Endometrial microvascular endothelial cells (primary cell): ENCODE data around the gene EIF2A. TPM values are rescaled to one million over a fixed set of nuclear protein-coding genes. Genes with fewer than 3 reads are reported as not detected.
"Not testable (repeated sequence)": the region's sequence is repeated elsewhere in the genome, so short reads cannot be mapped to it uniquely, and the experiment has no call there.

ENCODE experiments used
- in situ Hi-C: cut with HindIII; loops from 2 replicates; pipeline ENCODE4 v1.10.0; 2017; ENCODE audit warnings: low sequenced_read_pairs, low pct_unique_long_range_greater_than_20kb; ENCODE audit errors: inconsistent ontology term
- total RNA-seq: library from RNA; depleted of rRNA; stranded (reverse); fragments of >200 nt; gene quantifications from one replicate; pipeline ENCODE4 v1.2.3, GENCODE V29; 2015; ENCODE audit errors: inconsistent ontology term

The EIF2A gene
- 99.7 TPM for total RNA-seq

DNA sequence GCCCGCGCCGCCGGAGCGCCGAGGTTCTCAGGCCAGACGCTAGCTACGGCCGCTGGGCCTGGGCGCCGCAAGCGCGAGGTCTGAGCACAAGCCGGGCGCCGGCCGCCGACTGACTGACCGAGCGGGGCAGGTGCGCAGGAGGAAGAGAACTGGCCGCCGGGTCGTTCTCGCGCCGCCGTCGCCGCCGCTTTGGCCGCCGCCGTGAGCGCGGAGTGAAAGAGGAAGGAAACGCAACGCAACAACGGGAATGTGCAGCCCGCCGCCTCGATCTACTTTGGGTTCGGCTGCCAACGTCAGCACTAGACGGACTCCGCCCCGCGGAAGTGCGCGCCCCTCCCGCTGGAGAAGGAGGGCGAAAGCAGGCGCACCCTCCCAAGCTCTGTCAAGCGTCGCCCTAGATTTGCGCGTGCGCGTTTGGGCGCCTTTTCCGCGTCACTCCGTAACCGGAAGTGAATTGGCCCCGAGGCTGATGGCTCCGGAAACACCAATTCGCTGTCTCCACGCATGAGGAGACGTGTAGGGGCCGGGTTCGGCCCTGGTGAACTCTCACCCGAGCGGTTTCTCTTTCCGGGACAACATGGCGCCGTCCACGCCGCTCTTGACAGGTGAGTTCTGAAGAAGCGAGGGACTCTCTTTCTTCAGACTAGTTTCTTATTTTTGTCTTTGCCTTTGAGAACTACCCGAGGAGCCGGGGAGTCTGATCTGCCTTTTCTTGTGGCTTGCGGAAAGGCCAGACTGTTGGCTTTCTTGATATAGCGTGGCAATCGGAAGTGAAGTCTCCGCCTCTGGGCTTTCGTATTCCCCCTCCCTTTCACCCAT, at the start of gene EIF2A, which contains the start of gene SERP1:
EIF2A (plus strand) TSS at position 562 of the 819 bp plus-strand sequence; CDS start at position 578, 16 bp downstream.
SERP1 (minus strand) TSS at position 271 of the 819 bp plus-strand sequence. CDS start 361 bp downstream, outside the sequence.
- in situ Hi-C loops = no loop called here

DNA sequence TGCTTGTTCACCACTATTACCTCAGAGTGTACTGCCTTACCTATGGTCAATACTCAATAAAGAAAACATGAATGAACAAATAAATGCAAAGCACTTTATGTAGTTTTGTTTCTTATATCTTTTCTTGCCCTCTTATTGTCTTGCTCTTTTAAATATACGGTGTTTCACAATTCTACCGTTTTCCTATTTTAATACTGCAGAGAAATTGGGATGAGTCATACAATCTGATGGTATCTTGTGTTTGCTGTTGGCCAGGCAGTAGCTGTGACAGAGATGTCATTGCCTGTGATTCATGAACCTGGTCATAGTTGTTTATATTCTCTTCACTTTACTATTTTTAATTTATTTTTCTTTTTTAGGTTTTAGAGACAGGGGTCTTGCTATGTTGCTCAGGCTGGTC, 48.6 kb upstream of the EIF2A start:
- in situ Hi-C loops = loop anchor here (25.0 kb wide), 1 partner anchor 261 kb away; no protein-coding TSS in a partner anchor

DNA sequence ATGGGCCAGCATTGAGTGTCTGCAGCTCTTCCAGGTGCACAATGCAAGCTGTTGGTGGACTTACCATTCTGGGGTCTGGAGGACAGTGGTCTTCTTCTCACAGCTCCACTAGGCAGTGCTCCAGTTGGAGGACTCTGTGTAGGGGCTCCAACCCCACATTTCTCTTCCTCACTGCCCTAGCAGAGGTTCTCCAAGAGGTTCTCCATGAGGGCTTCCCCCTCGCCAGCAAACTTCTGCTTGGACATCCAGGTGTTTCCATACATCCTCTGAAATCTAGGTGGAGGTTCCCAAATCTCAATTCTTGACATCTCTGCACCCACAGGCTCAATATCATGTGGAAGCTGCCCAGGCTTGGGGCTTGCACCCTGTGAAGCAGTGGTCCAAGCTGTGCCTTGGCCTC, 45.6 kb upstream of the EIF2A start:
- in situ Hi-C loops = not testable (repeated sequence)

DNA sequence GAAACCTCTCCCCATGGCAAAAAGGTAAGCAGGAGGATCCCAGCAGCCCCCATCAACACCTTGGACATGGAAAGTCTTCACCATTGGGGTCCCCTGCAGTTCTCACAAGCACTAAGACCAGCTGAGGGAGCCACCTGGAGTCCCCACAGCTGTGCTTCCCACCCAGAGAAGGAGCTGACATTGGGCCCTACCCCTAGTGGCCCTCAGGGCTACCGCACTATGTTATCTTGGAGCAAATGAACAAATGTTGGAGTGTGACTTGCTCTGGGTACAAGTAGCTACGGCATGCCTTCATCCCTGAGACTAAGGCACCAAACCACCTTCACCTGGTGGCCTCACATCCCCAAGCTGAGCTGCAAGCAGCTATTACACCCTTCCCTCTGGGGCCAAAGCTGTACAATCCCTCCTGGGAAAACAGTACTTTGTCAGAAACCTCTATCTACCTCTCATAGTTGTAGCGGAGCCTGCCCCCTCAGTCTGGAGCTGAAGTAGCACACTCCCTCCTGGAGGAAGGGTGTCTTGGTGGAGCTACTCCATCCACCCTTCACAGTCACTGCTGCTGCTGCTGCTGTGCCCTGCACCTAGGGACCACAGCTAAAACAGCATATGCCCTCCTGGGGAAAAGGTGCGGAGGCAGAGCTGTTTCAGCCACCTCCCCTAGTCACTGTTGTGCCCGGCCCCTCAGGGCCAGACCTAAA, 43.0 kb upstream of the EIF2A start:
- in situ Hi-C loops = no loop called here

DNA sequence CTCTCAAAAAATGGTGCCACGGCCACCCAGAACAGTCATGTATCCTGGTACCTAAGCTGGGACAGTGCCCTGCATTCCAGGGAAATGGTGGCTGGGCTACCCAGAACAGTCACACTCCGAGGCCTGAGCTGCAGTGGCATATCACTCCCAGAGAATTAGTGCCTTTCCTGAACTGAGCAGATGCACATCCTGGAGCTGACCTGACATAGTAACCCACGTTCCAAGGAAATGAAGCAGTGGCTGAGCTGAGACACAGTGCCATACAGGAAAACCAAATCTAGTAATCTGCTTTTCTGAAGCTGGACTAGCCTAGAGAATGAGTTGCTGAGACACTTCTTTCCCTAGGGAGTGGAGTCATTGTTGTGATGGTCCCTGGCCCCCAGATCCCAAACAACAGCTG, 42.1 kb upstream of the EIF2A start:
- in situ Hi-C loops = no loop called here

DNA sequence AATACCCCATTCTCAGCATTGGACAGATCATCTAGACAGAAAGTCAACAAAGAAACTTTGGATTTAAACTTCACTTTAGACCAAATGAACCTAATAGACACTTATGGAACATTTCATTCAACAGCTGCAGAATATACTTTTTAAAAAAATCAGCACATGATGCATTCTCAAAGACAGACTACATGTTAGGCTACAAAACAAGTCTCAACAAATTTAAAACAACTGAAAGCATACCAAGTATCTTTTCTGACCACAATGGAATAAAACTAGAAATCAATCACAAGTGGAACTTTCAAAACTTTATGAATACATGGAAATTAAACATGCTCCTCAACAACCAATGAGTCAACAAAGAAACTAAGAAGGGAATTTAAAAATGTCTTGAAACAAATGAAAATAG, 38.2 kb upstream of the EIF2A start:
- in situ Hi-C loops = no loop called here

DNA sequence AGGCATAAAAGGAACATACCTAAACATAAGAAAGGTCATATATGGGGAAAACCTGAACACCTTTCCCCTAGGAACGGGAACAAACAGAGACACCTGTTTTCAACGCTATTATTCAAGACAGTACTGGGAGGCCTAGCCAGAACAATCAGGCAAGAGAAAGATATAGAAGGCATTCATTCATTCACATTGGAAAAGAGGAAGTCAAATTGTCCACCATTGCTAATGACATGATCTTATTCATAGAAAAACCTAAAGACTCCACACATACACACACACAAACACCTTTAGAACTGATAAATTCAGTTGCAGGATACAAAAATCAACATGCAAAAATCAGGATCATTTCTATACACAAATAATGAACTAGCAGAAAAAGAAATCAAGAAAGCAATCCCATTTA, 36.8 kb upstream of the EIF2A start:
- in situ Hi-C loops = no loop called here

- in situ Hi-C loops = no loop called here
These were observed 35.3 kb upstream of the EIF2A start for GRCh38 chr3:150511122-150511821.

- in situ Hi-C loops = no loop called here
These were observed 31.4 kb upstream of the EIF2A start for GRCh38 chr3:150515210-150515609.

DNA sequence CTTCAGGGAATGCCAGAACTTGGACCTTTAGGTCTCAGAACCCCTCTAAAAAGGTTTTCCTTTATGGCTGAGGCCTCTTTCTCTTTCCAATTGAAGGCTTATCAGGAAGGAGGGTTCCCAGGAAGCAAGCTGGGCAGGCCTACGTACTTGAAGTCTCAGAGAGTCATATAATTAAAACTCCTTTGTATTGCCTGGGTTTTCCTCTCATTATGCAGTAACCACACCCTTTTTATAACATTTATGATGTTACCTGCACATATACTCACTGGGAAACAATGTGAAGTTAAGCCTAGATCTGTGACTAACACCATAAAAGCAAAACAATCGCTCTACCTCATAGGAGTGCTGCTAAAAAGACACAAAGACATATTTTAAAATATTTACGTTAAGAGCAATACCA, 27.6 kb upstream of the EIF2A start:
- in situ Hi-C loops = no loop called here

DNA sequence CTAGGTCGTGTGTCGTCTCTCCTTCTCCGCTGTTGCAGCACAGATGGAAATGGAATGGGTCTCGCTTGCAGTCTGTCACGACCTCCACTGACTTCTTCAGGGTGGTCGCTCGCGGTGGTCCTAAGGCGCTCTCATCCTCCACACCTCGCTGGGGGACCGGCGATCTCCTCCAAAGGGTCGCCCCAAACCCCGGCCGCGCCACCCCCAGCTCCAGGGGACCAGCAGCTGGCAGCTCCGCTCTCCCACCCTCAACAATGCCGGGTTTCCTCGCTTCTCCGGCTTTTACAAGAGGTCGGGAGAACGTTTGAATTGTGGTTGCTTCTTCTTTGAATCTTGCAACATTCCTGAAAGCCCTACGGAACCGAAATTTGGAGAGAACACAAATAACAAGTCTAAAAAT, 26.2 kb upstream of the EIF2A start:
- in situ Hi-C loops = no loop called here

DNA sequence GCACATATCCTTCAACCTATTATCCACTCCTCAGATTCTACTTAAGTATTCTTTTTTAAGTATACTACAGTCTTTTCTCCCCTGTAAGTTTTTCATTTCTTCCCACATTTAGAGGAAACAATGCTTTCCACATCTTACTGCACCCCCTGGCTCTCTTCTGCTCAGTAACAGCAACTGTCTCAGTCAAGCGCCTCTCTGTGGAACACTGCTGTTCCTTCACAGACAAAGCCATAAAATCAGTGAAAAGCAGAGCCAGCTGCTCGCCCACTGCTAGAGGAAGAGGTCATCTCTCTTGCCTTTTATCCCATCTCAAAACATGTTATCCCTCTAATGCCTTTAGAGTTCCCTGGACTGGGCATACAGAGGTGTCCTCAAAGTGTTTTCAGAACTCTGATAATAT, 25.1 kb upstream of the EIF2A start:
- in situ Hi-C loops = no loop called here

GRCh38 chr3:150523538-150523937, 23.0 kb upstream of the EIF2A start:
- in situ Hi-C loops = no loop called here

DNA sequence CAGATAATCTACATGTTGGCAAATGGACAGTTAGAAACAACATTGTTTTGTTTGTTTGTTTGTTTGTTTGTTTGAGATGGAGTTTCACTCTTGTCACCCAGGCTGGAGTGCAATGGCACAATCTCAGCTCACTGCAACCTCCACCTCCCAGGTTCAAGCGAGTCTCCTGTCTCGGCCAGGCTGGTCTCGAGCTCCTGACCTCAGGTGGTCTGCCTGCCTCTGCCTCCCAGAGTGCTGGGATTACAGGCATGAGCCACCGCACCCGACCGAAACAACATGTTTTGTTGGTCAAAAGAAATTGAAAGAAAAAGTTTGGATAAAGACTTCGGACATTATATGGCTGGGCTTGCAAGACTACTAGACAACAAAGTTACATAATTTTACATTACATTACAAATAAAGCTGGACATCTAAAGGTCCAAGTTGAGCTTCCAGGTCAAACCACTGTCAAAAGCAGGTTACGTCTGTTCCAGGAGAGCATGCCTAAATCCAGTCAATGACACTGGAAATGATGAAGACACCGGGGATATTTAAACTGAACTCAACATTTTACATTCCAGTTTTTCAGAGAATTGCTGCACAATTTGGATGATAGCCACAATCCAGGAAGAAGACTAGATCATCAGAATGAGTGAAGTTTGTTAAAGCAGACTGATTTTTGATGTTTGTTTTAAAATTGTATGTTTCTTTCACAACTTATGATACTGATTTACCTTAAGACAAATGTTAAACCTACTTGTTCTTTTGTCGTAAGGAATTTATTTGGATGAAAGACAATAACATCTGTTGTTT, 18.9 kb upstream of the EIF2A start:
- in situ Hi-C loops = no loop called here

GRCh38 chr3:150528354-150528797, 18.2 kb upstream of the EIF2A start:
- in situ Hi-C loops = no loop called here

DNA sequence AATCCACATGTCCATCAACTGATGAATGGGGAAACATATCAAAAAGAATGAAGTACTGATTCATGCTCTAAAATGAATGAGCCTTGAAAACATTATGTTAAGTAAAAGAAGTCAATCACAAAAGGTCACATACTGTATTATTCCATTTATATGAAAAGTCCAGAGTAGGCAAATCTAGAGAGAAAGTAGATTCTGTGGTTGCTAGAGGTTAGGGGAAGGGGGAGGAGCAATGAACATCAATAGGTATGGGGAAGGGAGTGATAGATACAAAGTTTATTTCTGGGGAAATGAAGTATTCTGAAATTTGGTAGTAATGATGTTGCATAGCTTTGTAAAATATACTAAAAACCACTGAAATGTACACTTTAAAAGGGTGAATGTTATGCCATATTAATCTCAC, 14.8 kb upstream of the EIF2A start:
- in situ Hi-C loops = no loop called here

- in situ Hi-C loops = no loop called here
These were observed 11.4 kb upstream of the EIF2A start for GRCh38 chr3:150535204-150535603.

DNA sequence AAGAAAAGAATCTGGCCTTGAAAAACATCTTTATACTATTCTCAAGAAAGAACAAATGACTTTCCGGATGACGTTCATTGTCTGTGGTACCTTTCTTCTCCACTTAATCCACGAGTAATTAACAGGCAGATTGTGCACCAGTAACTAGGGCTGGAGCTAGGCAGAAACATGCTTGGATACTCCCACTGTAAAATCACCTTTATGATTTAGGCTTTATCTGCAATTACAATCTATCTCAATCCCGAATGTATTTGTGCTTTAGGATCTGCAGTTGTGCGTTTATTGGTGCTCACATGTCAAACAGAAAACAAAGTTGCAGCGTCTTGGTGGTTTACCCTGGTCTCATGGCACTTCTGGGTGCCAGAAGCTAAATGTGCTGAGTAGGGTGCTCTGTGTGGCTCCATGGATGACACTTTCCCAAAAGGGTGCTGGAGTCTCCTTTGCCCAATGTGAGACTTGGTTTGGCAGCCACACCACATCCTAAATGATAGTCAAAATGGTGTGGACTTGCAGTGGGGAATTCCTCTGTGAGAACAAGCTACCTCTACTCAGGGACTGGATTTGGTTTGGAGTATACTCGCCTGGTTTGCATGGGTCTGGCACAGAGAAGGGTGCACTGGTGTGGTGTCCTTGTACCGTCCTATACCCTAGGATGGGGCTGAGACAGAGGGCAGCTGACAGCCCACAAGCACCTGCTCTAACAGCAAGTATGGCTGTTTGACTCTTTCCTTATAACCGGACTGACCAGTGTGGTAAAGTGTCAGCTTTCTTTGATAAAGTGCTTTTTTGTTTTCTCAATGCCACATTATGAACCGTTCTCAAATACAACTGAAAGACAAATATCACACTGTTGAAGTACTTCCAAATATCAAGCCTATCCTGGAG, 8.0 kb upstream of the EIF2A start:
- in situ Hi-C loops = no loop called here
